Prostate gland (tissue), 2 donors: ENCODE measurements around the gene ANO2. TPM values are rescaled to one million over a fixed set of nuclear protein-coding genes. Genes with fewer than 3 reads are reported as not detected.

Experiments
- DNase-seq: peaks from one replicate; pipeline ENCODE4 v3.0.0-alpha.2; 2019; ENCODE audit warnings: low spot score
- H3K27ac ChIP-seq, 2 donors: fragments of 200-600 bp; sonication (generic); 2 replicates each; pipeline ENCODE4 v1.5.1; 2017 to 2019
- H3K27me3 ChIP-seq: fragments of 200-600 bp; sonication (generic); replicated peaks from 2 replicates; pipeline ENCODE4 v1.5.1; 2019; ENCODE audit not compliant: insufficient read depth
- H3K36me3 ChIP-seq, 2 donors: fragments of 200-600 bp; sonication (generic); 1 replicate in 1 of 2; 2 replicates in 1 of 2; pipeline versions ENCODE4 v1.5.1 to v1.8.1; 2017 to 2019
- H3K4me1 ChIP-seq: fragments of 200-600 bp; sonication (generic); replicated peaks from 2 replicates; pipeline ENCODE4 v1.5.1; 2019
- H3K4me3 ChIP-seq, 2 donors: fragments of 200-600 bp; sonication (generic); 2 replicates each; pipeline ENCODE4 v1.5.1; 2017 to 2019
- H3K9me3 ChIP-seq: fragments of 200-600 bp; sonication (generic); 2 replicates; pipeline ENCODE4 v1.5.1; 2017
- CTCF ChIP-seq, 4 experiments: fragments of 200-600 bp in 2 of 4; fragments of 450-650 bp in 2 of 4; sonication (generic) in 2 of 4; IDR thresholded peaks; 1 replicate in 3 of 4; 2 replicates in 1 of 4; pipeline ENCODE4 v1.5.1; 2016 to 2019; ENCODE audit warnings: antibody characterized with exemption in 4 of 4, mild to moderate bottlenecking in 2 of 4, moderate library complexity in 2 of 4
- POLR2A ChIP-seq: fragments of 450-650 bp; IDR thresholded peaks from one replicate; pipeline ENCODE4 v1.6.1; 2016; ENCODE audit warnings: antibody characterized with exemption, mild to moderate bottlenecking
- POLR2AphosphoS5 ChIP-seq: sonication (generic); formaldehyde crosslinking; IDR thresholded peaks from one replicate; pipeline ENCODE4 v1.6.1; 2017; ENCODE audit warnings: antibody characterized with exemption
- WGBS: methylation state at CpG from one replicate; pipeline ENCODE4 v1.1.5; 2018; 5-methylcytosine and 5-hydroxymethylcytosine counted together
- intact Hi-C: fragments of 100-400 bp; cut with DNase I; formaldehyde crosslinking; loops from one replicate; pipeline ENCODE4 v1.14.2; 2022
- total RNA-seq, 2 donors: library from RNA; depleted of rRNA; stranded (reverse); fragments of >200 nt; gene quantifications; one replicate each; pipeline ENCODE4 v1.1.0, GENCODE V29; 2016

The ANO2 gene
- total RNA-seq, 2 donors from 2014 or later = 0.64 to 7.0 TPM

GRCh38 chr12:5969974-5970690, 25.1 kb upstream of the ANO2 start:
- intact Hi-C loops = no loop called here
- no peaks in the 10 kb centered on the region for H3K36me3 ChIP-seq
- no peak overlapping the region for H3K27ac ChIP-seq
- no peak for DNase-seq
- no peaks in the 10 kb centered on the region for H3K27me3 ChIP-seq
- TF ChIP-seq POLR2AphosphoS5 (no peak), POLR2A (no peak)
- no peaks in the 10 kb centered on the region for H3K9me3 ChIP-seq
- no peaks in the 10 kb centered on the region for H3K4me1 ChIP-seq
- WGBS = 94% methylated on average over 5 of the region's 5 CpGs
- no peak overlapping the region for H3K4me3 ChIP-seq

GRCh38 chr12:5969156-5969973, 24.3 kb upstream of the ANO2 start:
- H3K9me3 ChIP-seq = no peaks in the 10 kb centered on the region
- H3K27me3 ChIP-seq = no peaks in the 10 kb centered on the region
- no peak overlapping the region for H3K4me3 ChIP-seq
- intact Hi-C loops = no loop called here
- H3K36me3 ChIP-seq = no peaks in the 10 kb centered on the region
- 78% methylated on average over 17 of the region's 17 CpGs for WGBS
- no peaks in the 10 kb centered on the region for H3K4me1 ChIP-seq
- TF ChIP-seq POLR2A = no peak
- TF ChIP-seq CTCF (IDR thresholded peaks at IDR 0.05) = no peak
- TF ChIP-seq POLR2AphosphoS5 = no peak
- no peak for DNase-seq
- H3K27ac ChIP-seq = no peak overlapping the region

- TF ChIP-seq POLR2AphosphoS5 (no peak), CTCF (IDR thresholded peaks at IDR 0.05) (no peak), POLR2A (no peak)
- Histone ChIP-seq H3K36me3 (no peaks in the 10 kb centered on the region), H3K4me3 (no peak overlapping the region), H3K4me1 (no peaks in the 10 kb centered on the region), H3K27ac (no peak overlapping the region), H3K27me3 (no peaks in the 10 kb centered on the region), H3K9me3 (no peaks in the 10 kb centered on the region)
- DNase-seq = no peak
- intact Hi-C loops = no loop called here
- WGBS = 91% methylated on average over 17 of the region's 17 CpGs
These were observed 22.8 kb upstream of the ANO2 start for GRCh38 chr12:5967645-5968415.

GRCh38 chr12:5966486-5967095, 21.5 kb upstream of the ANO2 start:
- Histone ChIP-seq H3K27ac (no peak overlapping the region), H3K4me3 (no peak overlapping the region), H3K9me3 (no peaks in the 10 kb centered on the region), H3K4me1 (no peaks in the 10 kb centered on the region), H3K27me3 (no peaks in the 10 kb centered on the region), H3K36me3 (no peaks in the 10 kb centered on the region)
- 85% methylated on average over 11 of the region's 11 CpGs for WGBS
- TF ChIP-seq CTCF (IDR thresholded peaks at IDR 0.05) (no peak), POLR2A (no peak), POLR2AphosphoS5 (no peak)
- no peak for DNase-seq
- intact Hi-C loops = no loop called here

GRCh38 chr12:5965950-5966383, 20.9 kb upstream of the ANO2 start:
- TF ChIP-seq POLR2A (no peak), POLR2AphosphoS5 (no peak), CTCF (IDR thresholded peaks at IDR 0.05) (peak in 3 of 4 experiments; percentile 44 to 57 (median 53))
- no peaks in the 10 kb centered on the region for H3K9me3 ChIP-seq
- WGBS = 43% methylated on average over 9 of the region's 9 CpGs
- H3K27me3 ChIP-seq = no peaks in the 10 kb centered on the region
- no peaks in the 10 kb centered on the region for H3K36me3 ChIP-seq
- H3K27ac ChIP-seq = no peak overlapping the region
- DNase-seq = peak; percentile 36
- no peaks in the 10 kb centered on the region for H3K4me1 ChIP-seq
- intact Hi-C loops = no loop called here
- H3K4me3 ChIP-seq = no peak overlapping the region
